Stimulated activated CD8-positive, alpha-beta memory T cell treated with anti-CD3 and anti-CD28 coated beads, Interleukin-2, amount 100 ng/mL, for 48 hours (primary cell): ENCODE measurements around the gene BMP7.
"Not testable (repeated sequence)": the region's sequence is repeated elsewhere in the genome, so short reads cannot be mapped to it uniquely, and the experiment has no call there.

ENCODE experiments used
- DNase-seq, 2 donors: peaks; one replicate each; pipeline ENCODE4 v3.0.0-alpha.2; 2020; ENCODE audit warnings: low read depth in 2 of 2

BMP7 gene

DNA sequence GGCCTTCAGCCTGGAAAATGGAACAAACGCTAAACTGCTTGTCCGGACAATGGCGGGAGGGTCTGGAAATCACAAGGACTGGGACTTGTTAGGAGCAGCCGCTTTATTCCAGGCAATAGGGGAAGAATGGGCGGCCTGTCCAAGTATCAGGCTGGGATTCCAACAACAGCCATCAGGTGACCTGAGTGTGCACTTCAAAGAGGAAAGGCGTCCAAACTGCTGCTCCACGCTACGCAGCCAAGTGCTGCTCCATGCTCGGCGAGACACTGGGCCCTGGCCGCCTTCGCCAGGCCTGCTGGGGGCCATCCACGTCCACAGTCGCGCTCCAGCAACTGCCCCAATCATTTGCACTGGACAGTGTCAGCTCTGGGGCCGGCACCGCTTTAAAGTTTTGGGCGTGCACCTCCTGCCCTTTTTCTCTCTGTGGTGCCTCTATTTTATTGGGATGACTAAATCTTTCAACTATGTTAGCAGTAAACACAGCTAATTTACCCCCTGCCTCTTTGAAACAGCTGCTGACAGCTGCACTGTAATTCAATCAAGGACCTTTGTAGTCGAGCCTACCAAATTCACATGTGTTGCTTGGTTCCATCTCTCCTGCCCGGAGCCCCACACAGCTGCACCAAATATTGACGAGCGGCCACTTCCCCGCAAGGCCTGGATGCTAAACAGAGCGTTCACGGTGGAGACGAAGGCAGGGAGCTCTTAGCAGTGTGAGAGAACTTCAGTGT is 98.3 kb downstream of the BMP7 start:
- no peak for DNase-seq

DNA sequence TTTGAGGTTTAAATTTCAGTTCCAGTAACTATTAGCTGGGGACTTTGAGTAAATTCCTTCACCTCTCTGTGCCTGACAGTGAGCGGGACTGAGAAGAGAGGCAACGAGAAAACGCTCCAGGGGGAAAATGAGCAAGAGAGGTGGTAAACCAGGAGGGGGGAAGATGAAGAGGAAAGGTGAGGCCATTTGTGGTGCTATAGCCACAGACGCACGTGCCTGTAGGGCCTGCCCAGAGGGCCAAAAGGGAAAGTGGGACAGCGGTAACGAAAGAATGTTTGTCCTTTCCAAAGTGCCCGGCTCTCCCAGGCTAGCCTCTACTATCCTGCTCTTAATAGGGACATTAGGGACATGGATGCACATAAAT is 99.2 kb downstream of the BMP7 start:
- DNase-seq: no peak

DNA sequence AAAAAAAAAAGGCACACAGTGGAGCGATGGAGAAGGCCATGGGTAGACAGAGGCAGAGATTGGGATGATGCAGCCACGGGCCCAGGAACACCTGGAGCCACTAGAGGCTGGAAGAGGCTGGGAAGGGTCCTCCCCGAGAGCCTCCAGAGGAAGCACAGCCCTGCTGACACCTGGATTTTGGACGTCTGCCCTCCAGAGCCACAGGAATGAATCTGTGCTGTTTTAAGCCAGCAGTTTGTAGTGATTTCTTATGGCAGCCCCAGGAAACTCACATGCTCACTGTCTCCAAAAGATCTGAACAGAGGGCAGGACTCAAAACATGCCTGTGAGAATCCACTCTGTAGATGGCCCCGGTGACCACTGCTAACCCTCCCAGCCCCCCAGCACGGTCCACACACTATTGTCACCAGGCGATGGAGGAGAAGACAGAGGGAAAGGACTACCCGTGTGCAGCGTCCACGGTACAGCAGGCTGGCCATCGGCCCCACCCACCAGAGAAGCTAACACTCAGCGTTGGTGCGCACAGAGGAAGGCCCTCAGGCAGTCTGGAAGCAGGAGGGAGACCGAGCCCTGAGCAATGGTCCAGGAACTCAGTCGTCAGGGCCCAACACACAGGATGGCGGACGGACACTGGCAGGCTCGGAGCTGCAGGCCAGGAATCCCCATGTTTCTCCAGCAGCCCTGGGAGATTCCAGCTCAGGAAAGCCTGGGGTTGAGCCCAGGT is 99.7 kb downstream of the BMP7 start:
- DNase-seq: no peak

DNA sequence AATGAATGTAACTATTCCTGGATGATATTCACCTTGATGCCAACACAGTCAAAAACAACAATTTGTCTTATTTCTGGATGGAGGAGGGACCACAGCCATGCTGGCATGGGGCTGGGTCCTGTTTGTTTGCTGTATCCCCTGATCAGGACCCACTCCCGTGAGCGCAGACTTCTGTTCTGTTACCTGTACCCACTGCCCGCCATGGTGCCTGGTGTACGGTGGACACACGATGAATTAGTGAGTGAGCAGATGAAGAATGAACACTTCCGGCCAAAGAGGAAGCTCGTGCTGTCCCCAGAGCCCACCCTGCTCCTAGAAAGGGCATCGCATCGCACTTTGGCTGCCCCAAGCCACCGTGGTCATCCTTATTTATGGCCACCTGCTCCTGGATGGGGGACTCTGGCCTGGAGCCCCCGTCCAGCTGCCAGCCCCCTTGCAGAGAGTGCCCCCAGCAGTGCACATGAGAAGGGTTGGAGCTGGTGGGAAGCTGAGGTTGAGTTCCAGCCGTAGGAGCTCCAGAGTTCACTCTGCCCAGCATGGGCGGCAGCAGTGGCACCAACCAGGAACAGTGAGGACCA is 100.9 kb downstream of the BMP7 start:
- no peak for DNase-seq

DNA sequence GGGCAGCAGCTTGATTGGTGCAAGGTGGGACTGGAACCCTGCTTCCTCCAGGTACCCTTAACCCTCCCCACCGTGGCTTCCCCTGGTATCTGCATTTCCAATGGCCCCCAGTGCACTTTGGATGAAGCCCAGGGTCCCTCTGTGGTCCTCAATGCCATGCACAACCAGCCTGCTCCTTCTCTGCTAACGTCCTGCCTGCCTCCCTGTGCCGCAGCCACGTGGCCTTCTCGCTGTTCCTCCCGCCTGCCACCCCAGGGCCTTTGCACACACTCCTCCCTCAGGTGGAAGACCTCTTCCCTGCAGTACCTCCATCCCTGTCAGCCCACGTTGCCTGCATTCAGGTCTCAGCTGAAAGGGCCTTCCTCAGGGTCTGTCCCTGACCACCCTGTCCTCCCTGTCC is 101.6 kb downstream of the BMP7 start:
- DNase-seq: no peak

DNA sequence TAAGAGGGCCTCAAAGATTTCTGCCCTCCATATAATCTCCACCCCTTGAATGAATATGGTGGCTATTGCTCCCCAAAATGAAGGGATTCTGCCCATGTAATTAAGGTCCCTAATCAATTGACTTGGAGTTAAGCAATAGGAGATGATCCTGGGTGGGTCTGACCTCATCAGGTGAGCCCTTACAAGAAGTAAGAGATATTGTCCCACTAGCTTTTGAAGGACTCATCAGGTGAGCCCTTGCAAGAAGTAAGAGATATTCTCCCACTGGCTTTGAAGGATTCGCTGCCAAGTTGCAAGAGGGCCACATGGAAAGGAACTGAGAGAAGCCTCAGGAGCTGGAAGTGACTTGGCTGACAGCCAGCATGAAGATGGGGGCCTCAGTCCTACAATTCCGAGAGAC is 103.4 kb downstream of the BMP7 start:
- DNase-seq: no peak

DNA sequence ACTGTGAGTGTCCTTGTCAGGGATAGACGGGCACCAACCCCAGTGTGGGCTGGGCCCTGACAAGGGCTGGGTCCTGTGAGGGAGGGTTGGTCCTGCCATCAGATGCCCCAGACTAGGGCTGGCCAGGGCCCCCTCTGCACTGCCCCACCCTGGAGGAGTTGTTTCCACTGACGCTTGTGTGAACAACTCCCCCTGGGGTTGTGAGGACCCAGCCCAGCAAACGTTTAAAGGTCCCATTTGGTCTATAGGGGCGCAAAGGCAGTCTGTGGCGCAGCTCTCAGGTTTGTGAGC is 104.1 kb downstream of the BMP7 start:
- no peak for DNase-seq

DNA sequence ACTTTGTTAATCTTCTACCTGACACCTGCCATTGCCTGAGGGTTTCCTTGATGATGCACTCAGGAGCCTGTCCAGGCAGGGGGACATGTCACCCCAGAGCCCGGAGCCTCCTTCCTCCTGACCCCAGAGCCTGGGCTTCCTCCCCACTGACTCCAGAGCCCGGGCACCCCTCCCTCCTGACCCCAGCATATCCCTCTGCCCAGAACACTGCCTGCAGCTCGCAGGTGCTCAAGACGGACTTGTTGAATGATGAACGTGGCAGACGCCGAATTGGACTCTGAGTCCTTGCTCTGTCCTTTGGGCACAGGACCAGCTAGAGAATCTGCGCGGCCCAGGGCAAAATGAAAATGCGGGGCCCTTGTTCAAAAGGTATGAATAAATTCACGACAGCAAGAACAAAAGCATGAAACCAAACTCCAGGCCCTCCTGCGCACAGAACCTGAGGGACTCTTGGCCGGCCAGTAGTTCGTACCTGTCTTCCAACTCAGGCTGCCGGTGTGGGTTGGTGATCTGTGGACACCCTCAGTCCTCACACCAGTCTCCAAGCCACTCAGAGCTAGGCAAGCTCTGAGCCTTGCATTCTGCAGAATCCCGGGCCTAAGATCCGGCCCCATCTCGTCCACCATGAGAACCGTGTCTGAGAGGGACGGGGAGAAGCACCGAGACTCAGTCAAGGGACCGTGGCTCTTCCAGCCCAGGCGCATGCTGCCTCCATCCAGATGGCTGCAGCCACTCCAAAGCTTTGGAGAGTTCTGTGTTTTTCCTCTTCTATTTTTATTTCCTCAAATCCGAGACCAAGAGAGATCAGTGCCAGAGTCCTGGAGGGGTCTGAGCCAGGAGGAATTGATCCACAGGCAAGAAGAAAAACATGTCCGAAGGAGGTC is 104.7 kb downstream of the BMP7 start:
- DNase-seq: no peak

DNA sequence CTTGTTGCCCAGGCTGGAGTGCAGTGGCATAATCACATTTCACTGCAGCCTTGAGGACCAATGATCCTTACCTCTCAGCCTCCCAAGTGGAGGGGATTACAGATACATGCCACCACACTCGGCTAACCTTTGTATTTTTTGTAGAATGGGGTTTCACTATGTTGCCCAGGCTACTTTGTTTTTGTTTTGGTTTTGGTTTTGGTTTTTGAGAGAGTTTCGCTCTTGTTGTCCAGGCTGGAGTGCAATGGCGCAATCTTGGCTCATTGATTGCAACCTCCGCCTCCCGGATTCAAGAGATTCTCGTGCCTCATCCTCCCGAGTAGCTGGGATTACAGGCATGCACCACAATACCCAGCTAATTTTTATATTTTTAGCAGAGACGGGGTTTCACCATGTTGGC is 105.5 kb downstream of the BMP7 start:
- no peak for DNase-seq

DNA sequence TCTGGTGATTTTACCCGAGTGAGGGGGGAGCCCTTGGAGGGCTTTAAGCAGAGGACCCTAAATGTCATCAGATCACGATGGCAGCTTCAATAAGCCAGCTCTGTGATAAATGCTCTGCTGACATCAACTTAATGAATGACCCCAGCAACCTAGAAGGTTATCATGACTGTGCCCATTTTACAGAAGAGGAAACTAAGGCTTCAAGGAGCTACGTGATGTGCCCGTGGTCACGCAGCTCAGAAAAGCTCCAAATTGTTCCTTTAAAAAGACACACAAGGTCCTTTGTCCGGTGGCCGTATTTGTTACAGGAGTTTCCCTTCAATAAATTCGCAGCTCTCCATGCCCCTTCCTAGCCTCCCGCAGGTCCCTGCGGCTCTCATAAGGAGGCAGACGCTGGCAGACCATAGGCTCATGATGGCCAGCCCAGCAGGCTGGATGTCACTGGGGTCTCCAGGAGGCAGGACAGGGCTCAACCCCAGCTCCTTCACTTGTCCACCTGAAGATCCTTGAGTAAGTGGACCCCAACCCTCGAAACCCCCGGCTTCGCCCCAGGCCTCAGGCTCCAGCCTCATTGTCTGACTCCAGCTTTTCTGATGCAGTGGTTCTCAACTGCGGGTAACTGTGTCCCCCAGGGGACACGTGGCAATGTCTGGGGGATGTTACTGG is 106.4 kb downstream of the BMP7 start:
- DNase-seq: no peak

DNA sequence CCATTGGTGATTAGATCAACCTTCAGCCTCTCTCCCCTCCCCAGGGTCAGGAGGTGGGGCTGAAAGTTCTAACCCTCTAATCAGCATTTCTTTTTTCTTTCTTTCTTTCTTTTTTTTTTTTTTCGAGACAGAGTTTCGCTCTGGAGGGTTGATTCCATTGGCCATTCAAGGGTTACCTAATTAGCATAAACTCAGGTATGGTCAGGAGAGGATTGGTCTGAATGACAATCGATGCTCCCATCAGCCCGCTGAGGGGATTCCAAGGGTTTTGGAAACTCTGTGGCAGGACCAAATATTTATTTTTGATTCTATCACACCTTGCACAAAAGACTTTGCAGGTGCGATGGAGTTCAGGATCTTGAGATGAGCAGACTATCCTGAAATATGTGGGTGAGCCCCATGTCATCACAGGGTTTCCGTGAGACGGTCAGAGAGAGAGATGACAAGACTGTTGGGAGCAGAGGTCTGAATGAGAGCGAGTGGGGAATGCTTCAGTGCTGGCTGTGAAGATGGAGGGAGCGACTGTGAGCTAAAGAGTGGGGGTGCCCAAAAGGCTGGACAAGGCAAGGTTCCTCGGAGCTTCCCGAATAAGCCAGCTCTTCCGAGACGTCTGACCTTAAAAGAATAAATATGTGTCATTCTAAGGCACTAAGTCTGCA is 107.1 kb downstream of the BMP7 start:
- no peak for DNase-seq

DNA sequence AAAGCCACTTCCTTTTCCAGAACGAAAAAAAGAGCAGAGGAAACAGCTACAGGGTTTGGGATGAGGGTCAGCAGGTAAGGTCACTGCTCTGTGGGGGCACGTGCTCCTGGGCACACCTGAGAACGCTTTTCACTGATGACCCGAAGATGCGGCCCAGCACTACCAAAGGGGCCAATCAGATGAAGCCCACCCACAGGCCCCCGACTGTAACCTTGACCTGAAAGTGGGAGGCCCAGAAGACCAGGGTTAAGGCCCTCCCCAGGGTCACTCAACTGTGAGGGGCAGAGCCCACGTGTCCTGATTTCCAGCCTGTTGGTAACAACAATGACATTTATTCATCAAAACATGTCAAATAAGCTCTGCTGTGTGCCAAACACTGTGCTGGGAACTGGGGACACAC is 108.0 kb downstream of the BMP7 start:
- no peak for DNase-seq

DNA sequence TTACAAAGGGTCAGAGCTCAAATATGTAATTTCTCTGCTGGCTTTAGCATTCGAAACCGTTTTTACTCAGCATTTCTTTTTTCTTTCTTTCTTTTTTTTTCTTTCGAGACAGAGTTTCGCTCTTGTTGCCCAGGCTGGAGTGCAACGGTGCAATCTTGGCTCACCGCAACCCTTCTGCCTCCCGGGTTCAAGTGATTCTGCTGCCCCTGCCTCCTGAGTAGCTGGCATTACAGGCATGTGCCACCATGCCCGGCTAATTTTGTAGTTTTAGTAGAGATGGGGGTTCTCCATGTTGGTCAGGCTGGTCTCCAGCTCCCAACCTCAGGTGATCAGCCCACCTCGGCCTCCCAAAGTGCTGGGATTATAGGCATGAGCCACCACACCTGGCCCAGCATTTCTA is 108.7 kb downstream of the BMP7 start:
- DNase-seq: not testable (repeated sequence)

DNA sequence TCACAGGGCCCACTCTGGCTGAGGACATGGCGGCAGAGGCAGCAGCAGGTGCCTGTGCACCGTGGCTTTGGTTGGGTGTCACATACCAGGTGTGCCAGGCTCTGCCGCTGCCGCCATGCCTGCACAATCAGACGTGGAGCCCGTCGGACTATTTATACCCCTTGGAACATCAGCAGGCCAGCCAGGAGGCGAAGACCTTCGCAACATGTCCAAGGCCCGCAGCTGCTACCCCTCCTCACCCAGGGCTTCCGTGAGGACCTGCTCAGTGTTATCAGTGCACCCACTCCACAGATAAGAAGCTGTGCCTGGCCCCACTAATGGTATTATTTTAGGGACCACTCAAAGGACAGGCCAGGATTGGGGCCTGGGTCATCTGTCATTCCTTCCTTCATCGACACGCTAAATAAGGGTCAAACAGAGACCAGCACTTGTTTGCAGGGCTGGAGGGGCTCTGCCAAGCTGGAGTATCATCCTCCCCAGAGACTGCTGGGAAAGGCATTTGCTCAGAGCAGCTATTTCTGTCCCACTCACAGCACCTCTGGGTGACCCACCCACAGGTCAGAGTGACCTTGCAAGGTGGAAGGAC is 109.2 kb downstream of the BMP7 start:
- no peak for DNase-seq

DNA sequence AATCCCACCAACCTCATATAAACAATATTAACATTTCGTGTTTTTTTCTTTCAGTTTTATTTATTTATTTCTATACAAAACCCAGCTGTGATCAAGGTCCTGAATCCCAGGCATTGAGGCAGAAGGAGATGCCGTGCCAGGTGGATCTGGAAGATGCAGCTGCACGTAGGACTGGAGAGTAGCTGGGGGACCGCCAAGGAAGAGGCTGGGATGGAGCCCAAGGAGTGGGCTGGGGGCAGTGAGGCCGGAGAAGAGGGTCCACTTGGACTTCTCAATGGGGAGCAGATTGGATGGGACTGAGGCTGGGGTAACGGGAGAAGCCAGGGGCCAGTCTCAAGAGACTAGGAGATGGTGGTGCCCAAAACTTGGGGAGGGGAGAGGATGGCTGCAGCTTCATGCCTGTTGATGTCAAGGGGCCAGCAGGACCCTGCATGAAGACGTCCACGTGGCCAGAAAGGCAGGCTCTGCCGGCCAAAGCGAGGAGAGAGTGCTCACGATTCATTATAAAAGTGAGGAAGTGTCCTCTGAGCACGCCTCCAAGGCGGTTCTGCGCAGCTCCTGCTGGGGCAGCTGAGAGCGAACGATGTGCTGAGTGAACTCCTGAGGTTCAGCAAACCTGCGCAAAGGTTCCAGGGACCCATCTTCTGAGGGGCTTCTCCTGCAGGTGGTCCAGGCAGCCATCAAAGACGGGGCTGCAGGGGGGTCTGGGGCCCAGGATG is 110.3 kb downstream of the BMP7 start:
- no peak for DNase-seq

DNA sequence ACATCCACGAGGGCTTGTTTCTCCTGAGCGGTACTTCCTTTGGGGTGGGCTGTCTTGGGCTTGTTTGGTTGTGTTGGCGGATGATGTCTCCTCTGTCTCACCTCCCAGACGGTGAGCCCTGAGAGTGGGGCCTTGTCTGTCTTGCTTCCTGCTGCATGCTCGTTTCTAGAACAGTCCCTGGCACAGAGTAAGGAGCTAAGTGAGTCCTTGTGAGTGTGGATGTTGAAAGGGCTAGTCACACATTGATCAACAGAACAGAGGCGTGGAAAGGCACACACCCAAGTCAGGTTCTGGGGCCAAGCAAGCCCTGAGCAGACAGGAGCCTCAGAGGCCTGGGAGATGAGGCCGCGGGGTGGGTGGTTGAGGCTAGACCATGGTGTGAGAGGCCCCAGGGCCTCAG is 111.0 kb downstream of the BMP7 start:
- DNase-seq: no peak

DNA sequence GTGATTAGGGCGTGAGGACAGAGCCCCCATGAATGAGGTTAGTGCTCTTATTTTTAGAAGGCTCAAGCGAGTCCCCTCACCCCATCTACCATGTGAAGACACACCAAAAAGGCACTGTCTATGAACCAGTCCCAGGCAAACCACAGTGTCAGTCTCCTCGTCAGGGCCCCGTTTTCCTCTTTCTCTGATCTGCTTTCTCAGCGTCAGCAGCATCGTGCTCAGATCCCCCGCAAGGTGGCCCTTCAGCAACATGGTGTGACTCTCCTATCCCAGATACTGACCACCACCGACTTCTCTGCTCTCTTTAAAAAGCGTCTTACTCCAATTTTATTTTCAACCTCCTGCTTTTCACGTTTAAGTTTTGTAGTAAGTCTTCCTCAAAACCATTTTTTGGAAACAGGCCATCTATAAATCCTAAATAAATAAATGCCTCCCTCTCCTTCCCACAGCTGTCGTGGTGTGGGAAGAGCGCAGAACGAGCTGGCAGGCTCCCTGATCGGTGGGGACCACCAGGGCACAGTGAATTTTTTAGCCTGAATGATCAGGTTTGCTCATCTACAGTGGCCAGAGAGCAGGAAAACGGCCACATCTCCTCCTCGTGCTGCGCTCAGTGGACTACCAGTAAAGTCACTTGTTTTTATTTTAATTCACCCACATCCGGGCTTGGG is 113.1 kb downstream of the BMP7 start:
- DNase-seq: no peak

DNA sequence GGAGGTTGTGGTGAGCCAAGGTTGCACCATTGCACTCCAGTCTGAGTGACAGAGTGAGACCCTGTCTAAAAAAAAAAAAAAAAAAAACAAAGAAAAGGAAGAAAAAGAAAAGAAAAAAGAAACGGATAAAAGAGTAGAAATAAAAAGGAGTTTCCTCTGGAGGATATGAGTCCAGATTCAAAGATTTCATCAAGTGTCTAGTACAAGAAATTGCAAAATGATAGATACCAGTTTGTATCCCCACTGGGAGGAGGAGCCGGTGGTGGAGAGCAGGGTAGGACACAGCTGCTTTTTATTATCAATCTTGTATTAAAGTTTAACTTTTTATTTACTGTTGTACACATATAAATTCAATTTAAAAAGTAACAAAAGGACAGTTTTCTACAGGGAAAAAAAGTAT is 113.9 kb downstream of the BMP7 start:
- DNase-seq: no peak

DNA sequence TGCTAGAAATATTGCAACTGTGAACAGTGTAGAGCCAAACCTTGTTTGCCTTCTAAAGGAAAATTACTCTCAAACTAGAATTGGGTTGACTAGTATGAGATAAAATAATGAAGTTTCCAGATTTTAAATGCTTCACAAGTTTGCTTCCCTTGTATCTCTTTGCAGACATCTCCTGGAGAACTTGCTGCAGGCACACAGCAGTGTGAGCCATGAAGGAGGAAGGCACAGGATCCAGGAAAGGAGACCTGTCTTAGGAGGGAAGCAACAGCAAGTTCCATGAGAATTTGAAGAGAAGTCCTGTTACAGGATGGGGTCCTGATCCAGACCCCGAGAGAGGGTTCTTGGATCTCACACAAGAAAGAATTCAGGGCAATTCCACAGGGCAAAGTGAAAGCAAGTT is 115.9 kb downstream of the BMP7 start:
- DNase-seq: no peak

DNA sequence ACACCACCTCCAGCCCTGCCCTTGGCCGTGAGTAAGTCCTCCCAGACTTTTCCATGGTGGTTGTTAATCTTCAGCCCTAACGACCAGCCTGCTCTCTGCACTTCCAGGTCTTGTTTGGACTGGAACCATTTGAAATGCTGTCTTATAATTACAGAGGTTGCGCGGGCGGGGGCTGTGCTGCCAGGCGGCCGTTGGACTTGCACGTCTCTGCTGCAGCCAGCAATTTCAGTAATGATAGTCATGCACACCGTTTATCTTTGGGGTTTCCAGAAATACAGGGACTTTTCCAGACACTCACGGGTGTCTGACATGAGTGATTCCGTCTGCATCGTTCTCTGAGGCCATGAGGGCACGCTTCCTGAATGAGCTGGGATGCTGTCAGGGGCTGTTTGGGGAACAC is 118.2 kb downstream of the BMP7 start:
- DNase-seq: no peak
